ENCODE measurements around the gene FASTK.

Gene FASTK

GRCh38 chr7:151117565-151117964 lies 37.0 kb upstream of the FASTK start:
- no peak for DNase-seq (ENCODE audit: low read depth)

- no peak for DNase-seq (ENCODE audit: low read depth)
Observed at GRCh38 chr7:151116603-151117440, 36.2 kb upstream of the FASTK start.

GRCh38 chr7:151115836-151116418 lies 35.3 kb upstream of the FASTK start:
- no peak for DNase-seq (ENCODE audit: low read depth)

GRCh38 chr7:151115121-151115835 lies 34.7 kb upstream of the FASTK start:
- DNase-seq (ENCODE audit: low read depth): no peak

GRCh38 chr7:151114151-151115090 lies 33.8 kb upstream of the FASTK start:
- no peak for DNase-seq (ENCODE audit: low read depth)

- DNase-seq (ENCODE audit: low read depth): peak; percentile 33
Observed at GRCh38 chr7:151113344-151114150, 32.9 kb upstream of the FASTK start.

GRCh38 chr7:151110941-151111645 lies 30.5 kb upstream of the FASTK start:
- peak; percentile 55 for DNase-seq (ENCODE audit: low read depth)

GRCh38 chr7:151110236-151110940 lies 29.8 kb upstream of the FASTK start:
- no peak for DNase-seq (ENCODE audit: low read depth)

- DNase-seq (ENCODE audit: low read depth): peak; percentile 63
Observed at GRCh38 chr7:151109094-151110048, 28.8 kb upstream of the FASTK start.

- DNase-seq (ENCODE audit: low read depth): no peak
Observed at GRCh38 chr7:151107882-151108281, 27.3 kb upstream of the FASTK start.

- DNase-seq (ENCODE audit: low read depth): peak; percentile 85
Observed at GRCh38 chr7:151104411-151105235, 24.0 kb upstream of the FASTK start.

GRCh38 chr7:151103973-151104372 lies 23.4 kb upstream of the FASTK start:
- no peak for DNase-seq (ENCODE audit: low read depth)

- no peak for DNase-seq (ENCODE audit: low read depth)
Observed at GRCh38 chr7:151102991-151103390, 22.4 kb upstream of the FASTK start.

GRCh38 chr7:151101621-151102396 lies 21.2 kb upstream of the FASTK start:
- no peak for DNase-seq (ENCODE audit: low read depth)

- DNase-seq (ENCODE audit: low read depth): no peak
Observed at GRCh38 chr7:151100921-151101320, 20.3 kb upstream of the FASTK start.

GRCh38 chr7:151099486-151100211 lies 19.0 kb upstream of the FASTK start:
- DNase-seq (ENCODE audit: low read depth): no peak

Data from fibroblast of gingiva (primary cell).